GM12878 (cell line): Measurements from ENCODE around the gene TNNT2. TPM values are rescaled to one million over a fixed set of nuclear protein-coding genes. Genes with fewer than 3 reads are reported as not detected.

Experiments
- ATAC-seq: fragments of 200-7000 bp; cut with Tn5 transposase; 3 replicates; pipeline ENCODE4 v1.9.1; 2020; ENCODE audit warnings: mild to moderate bottlenecking, moderate library complexity
- BruUV-seq: library from RNA; stranded (reverse); fragments of 400-500 nt; replicated peaks from 2 replicates; lab custom pipeline; 2021; lab: Mats Ljungman, UMichigan
- CTCF ChIA-PET: fragments of 300-600 bp; sonication (Branson Sonifier 250); formaldehyde crosslinking; extraction: SDS; loops from one replicate; lab custom pipeline; 2021; ENCODE audit warnings: inconsistent platforms; lab: Yijun Ruan, JAX
- POLR2A ChIA-PET: fragments of 350-600 bp; formaldehyde crosslinking; extraction: SDS; loops from one replicate; lab custom pipeline; 2021; ENCODE audit warnings: inconsistent platforms; lab: Charles Lee
- RAD21 ChIA-PET: fragments of 300-600 bp; sonication (Branson Sonifier 250); formaldehyde crosslinking; loops from one replicate; lab custom pipeline; 2023; ENCODE audit warnings: antibody characterized with exemption; ENCODE audit not compliant: unreplicated experiment; lab: Charles Lee
- SMC1A ChIA-PET: fragments of 300-600 bp; sonication (Branson Sonifier 250); formaldehyde crosslinking; loops from one replicate; lab custom pipeline; 2023; ENCODE audit not compliant: unreplicated experiment, uncharacterized antibody; lab: Charles Lee
- DNase-seq: peaks from one replicate; pipeline ENCODE4 v3.0.0-alpha.2; 2011; ENCODE audit warnings: low read depth, low spot score
- FAIRE-seq: peaks from 3 replicates; lab custom pipeline; 2011; peaks lifted over from hg19 to GRCh38; lab: Jason Lieb, UNC
- H2AFZ ChIP-seq: 2 replicates; pipeline ENCODE4 v1.6.0; 2011; ENCODE audit warnings: low read depth, low read length, control low read depth; ENCODE audit not compliant: control insufficient read depth
- H3K27ac ChIP-seq: 2 replicates; pipeline ENCODE4 v1.5.1; 2011; ENCODE audit warnings: control low read depth; ENCODE audit not compliant: control insufficient read depth, insufficient read depth
- H3K27me3 ChIP-seq, 2 experiments: replicated peaks in 1 of 2; 2 replicates each; pipeline versions ENCODE4 v1.6.0 to v1.6.1; 2011; ENCODE audit warnings: low read length in 1 of 2; ENCODE audit not compliant: control insufficient read depth in 2 of 2, insufficient read depth in 2 of 2
- H3K36me3 ChIP-seq, 2 experiments: 2 replicates each; pipeline ENCODE4 v1.5.1; 2011; ENCODE audit warnings: low read length in 1 of 2; ENCODE audit not compliant: control insufficient read depth in 2 of 2, insufficient read depth in 2 of 2
- H3K4me1 ChIP-seq: 2 replicates; pipeline ENCODE4 v1.6.1; 2011; ENCODE audit warnings: mild to moderate bottlenecking, low read length, moderate library complexity, mixed read lengths; ENCODE audit not compliant: control insufficient read depth, insufficient read depth
- H3K4me2 ChIP-seq: 2 replicates; pipeline ENCODE4 v1.6.0; 2011; ENCODE audit warnings: control low read depth; ENCODE audit not compliant: control insufficient read depth, insufficient read depth
- H3K4me3 ChIP-seq: fragments of 200-600 bp; sonication (generic); 2 replicates; pipeline ENCODE4 v1.5.1; 2016
- H3K79me2 ChIP-seq: 2 replicates; pipeline ENCODE4 v1.6.0; 2011; ENCODE audit warnings: low read length; ENCODE audit not compliant: control insufficient read depth, insufficient read depth
- H3K9ac ChIP-seq: 2 replicates; pipeline ENCODE4 v1.8.0; 2011; ENCODE audit warnings: low read length, control low read depth, mixed read lengths; ENCODE audit not compliant: control insufficient read depth, insufficient read depth
- H3K9me3 ChIP-seq: replicated peaks from 3 replicates; pipeline ENCODE4 v1.5.1; 2011; ENCODE audit warnings: mild to moderate bottlenecking, low read length; ENCODE audit not compliant: control insufficient read depth, insufficient read depth
- H4K20me1 ChIP-seq: 2 replicates; pipeline ENCODE4 v1.6.0; 2011; ENCODE audit not compliant: control insufficient read depth, insufficient read depth
- BCL11A ChIP-seq: IDR thresholded peaks from 2 replicates; pipeline ENCODE4 v1.6.1; 2011; ENCODE audit warnings: low read depth, low read length
- BHLHE40 ChIP-seq, 2 experiments: fragments of 450-650 bp in 1 of 2; IDR thresholded peaks; 2 replicates each; pipeline ENCODE4 v1.6.1; 2011 to 2017; ENCODE audit warnings: low read depth in 2 of 2, borderline replicate concordance in 1 of 2, improper control_type of control experiment in 1 of 2, low read length in 1 of 2, mild to moderate bottlenecking in 1 of 2
- CEBPB ChIP-seq, 2 experiments: fragments of 150-350 bp in 1 of 2; IDR thresholded peaks; 2 replicates each; pipeline ENCODE4 v1.6.1; 2012 to 2014; ENCODE audit warnings: low read depth in 2 of 2, low read length in 2 of 2, borderline replicate concordance in 1 of 2, inconsistent platforms in 1 of 2
- EED ChIP-seq: sonication (generic); IDR thresholded peaks from 2 replicates; pipeline ENCODE4 v1.6.1; 2016; ENCODE audit warnings: antibody characterized with exemption, low read depth
- GATAD2B ChIP-seq: fragments of 450-650 bp; conservative IDR thresholded peaks from 2 replicates; pipeline ENCODE4 v1.6.1; 2017; ENCODE audit warnings: low read depth, mild to moderate bottlenecking, moderate library complexity
- HCFC1 ChIP-seq: fragments of 150-350 bp; IDR thresholded peaks from 2 replicates; pipeline ENCODE4 v1.6.1; 2014; ENCODE audit warnings: low read length
- MYC ChIP-seq: IDR thresholded peaks from 2 replicates; pipeline ENCODE4 v1.6.1; 2011; ENCODE audit warnings: mild to moderate bottlenecking, low read length, moderate library complexity, inconsistent platforms; ENCODE audit not compliant: insufficient read depth, insufficient replicate concordance, insufficient read length, severe bottlenecking
- NBN ChIP-seq: fragments of 450-650 bp; IDR thresholded peaks from 2 replicates; pipeline ENCODE4 v1.6.1; 2016
- NFYB ChIP-seq: IDR thresholded peaks from 2 replicates; pipeline ENCODE4 v1.6.1; 2011; ENCODE audit warnings: low read depth, mild to moderate bottlenecking, low read length, improper control_type of control experiment, moderate library complexity; ENCODE audit not compliant: insufficient read depth
- NRF1 ChIP-seq: conservative IDR thresholded peaks from 2 replicates; pipeline ENCODE4 v1.6.1; 2011; ENCODE audit warnings: mild to moderate bottlenecking, low read depth, low read length, improper control_type of control experiment
- PML ChIP-seq: IDR thresholded peaks from 2 replicates; pipeline ENCODE4 v1.6.1; 2012; ENCODE audit warnings: low read length, inconsistent platforms
- RFX5 ChIP-seq: IDR thresholded peaks from 2 replicates; pipeline ENCODE4 v1.6.1; 2011; ENCODE audit warnings: low read depth, low read length, improper control_type of control experiment
- SKIL ChIP-seq: fragments of 450-650 bp; IDR thresholded peaks from 2 replicates; pipeline ENCODE4 v1.6.1; 2017; ENCODE audit warnings: mild to moderate bottlenecking, low read depth, inconsistent platforms; ENCODE audit not compliant: poor library complexity, severe bottlenecking
- SMARCA5 ChIP-seq: fragments of 450-650 bp; IDR thresholded peaks from 2 replicates; pipeline ENCODE4 v1.6.1; 2017; ENCODE audit warnings: mild to moderate bottlenecking
- USF2 ChIP-seq: IDR thresholded peaks from 2 replicates; pipeline ENCODE4 v1.6.1; 2011; ENCODE audit warnings: low read depth, low read length, improper control_type of control experiment, borderline replicate concordance
- WRNIP1 ChIP-seq: IDR thresholded peaks from 2 replicates; pipeline ENCODE4 v1.6.1; 2011; ENCODE audit warnings: low read depth, low read length, improper control_type of control experiment, borderline replicate concordance
- WGBS: methylation state at CpG from one replicate; pipeline ENCODE4 v1.1.6; 2016; ENCODE audit warnings: low lambda C conversion rate; ENCODE audit not compliant: insufficient replicate concordance, insufficient coverage; ENCODE audit errors: missing lambda C conversion rate; 5-methylcytosine and 5-hydroxymethylcytosine counted together
- in situ Hi-C: fragments of 300-500 bp; cut with MboI; formaldehyde crosslinking; loops from 9 replicates; pipeline ENCODE4 v1.14.3; 2018; ENCODE audit warnings: mixed read lengths
- intact Hi-C: fragments of 100-400 bp; cut with micrococcal nuclease; formaldehyde crosslinking; loops from one replicate; pipeline ENCODE4 v1.14.2; 2022; ENCODE audit not compliant: unreplicated experiment
- polyA plus RNA-seq, 11 experiments: library from polyadenylated mRNA; depleted of rRNA in 4 of 11; unstranded in 6 of 11; stranded (reverse) in 5 of 11; fragments of >200 nt; fragmentation: Nextera tagmentation in 4 of 11; fragmentation: Illumina TruSeq in 1 of 11; extraction: Ambion mirVana in 4 of 11; extraction: Trizol in 1 of 11; gene quantifications; 1 replicate in 1 of 11; 2 replicates in 10 of 11; pipeline versions ENCODE4 v1.2.1 to v1.2.3, GENCODE V29; 2011 to 2016; ENCODE audit warnings: inconsistent platforms in 2 of 11, missing spikeins in 2 of 11, low read depth in 1 of 11
- total RNA-seq, 4 experiments: library from RNA; depleted of rRNA in 3 of 4; stranded (reverse); fragments of >200 nt in 3 of 4; fragmentation: Illumina TruSeq in 1 of 4; extraction: Trizol in 1 of 4; gene quantifications; 2 replicates each; pipeline versions ENCODE4 v1.2.1 to v1.2.3, GENCODE V29; 2013 to 2021
- TF ChIP-seq, protein P1 (sequence below): fragments of 450-650 bp; IDR thresholded peaks from 2 replicates; pipeline ENCODE4 v1.6.1; 2016; ENCODE audit warnings: mild to moderate bottlenecking

TNNT2 gene
- total and polyA plus RNA-seq, 10 of the 15 experiments (the other 5 are each of a cell fraction or from before 2014, with no cell fraction given), result 2.2 TPM; not detected in 9

DNA sequence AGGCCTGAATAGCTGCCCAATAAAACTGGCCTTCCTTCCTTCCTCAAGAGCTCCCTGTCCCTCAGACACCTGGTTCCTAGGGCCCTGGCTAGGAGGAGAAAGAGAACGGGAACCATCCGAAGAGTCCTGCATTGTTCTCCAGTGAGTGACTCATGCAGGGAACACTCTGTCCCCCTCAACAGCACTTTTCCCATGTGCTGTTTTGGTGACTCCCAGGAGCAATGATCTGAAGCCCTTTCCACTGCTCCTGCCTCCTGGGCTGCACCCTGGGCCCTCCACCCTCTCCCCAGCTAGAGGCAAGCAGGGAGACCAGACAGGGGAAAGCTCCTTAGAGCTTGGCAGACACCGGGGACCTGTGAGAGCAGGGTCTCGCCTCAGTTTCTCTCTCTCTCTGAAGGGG lies 18.9 kb downstream of the TNNT2 start (continued):
- TF ChIP-seq SKIL, result no peak
- no peak for TF ChIP-seq NBN
- TF ChIP-seq RFX5, result no peak

GRCh38 chr1:201357636-201358348 lies 19.7 kb downstream of the TNNT2 start:
- FAIRE-seq (no peak), DNase-seq (no peak), ATAC-seq (no peak)
- BruUV-seq, result no TSS peak
- H3K9ac ChIP-seq, result no peak overlapping the region
- in situ Hi-C loops, result no loop called here
- SMC1A ChIA-PET, result interaction anchor here (0.9 kb wide), 1 partner anchor 8 kb away, joined by 3 read pairs; no protein-coding TSS in a partner anchor
- no peaks in the 10 kb centered on the region for H3K4me1 ChIP-seq
- H3K36me3 ChIP-seq, result no peaks in the 10 kb centered on the region
- H3K9me3 ChIP-seq, result no peaks in the 10 kb centered on the region
- no peaks in the 10 kb centered on the region for H4K20me1 ChIP-seq
- H3K27ac ChIP-seq, result no peak overlapping the region
- H3K79me2 ChIP-seq, result no peaks in the 10 kb centered on the region
- intact Hi-C loops, result no loop called here
- CTCF ChIA-PET, result interaction anchor here (0.6 to 1.5 kb wide), 4 partner anchors 8 to 139 kb away, joined by 3 to 4 read pairs (median 4); no protein-coding TSS in a partner anchor
- no peak overlapping the region for H2AFZ ChIP-seq
- WGBS, result 12% methylated on average over 7 of the region's 10 CpGs
- POLR2A ChIA-PET, result no interaction called here
- peaks cover 0 to 4% of the 10 kb centered on the region in 2 experiments; a peak in 3 of 4 replicates for H3K27me3 ChIP-seq
- RAD21 ChIA-PET, result interaction anchor here (1.1 kb wide), 1 partner anchor 10 kb away, joined by 3 read pairs; no protein-coding TSS in a partner anchor
- H3K4me2 ChIP-seq, result no peak overlapping the region
- no peak overlapping the region for H3K4me3 ChIP-seq
- TF ChIP-seq PML, result no peak
- no peak for TF ChIP-seq SMARCA5
- TF ChIP-seq WRNIP1, result no peak
- no peak for TF ChIP-seq GATAD2B
- TF ChIP-seq EED, result no peak
- no peak for TF ChIP-seq HCFC1
- TF ChIP-seq, protein P1, sequence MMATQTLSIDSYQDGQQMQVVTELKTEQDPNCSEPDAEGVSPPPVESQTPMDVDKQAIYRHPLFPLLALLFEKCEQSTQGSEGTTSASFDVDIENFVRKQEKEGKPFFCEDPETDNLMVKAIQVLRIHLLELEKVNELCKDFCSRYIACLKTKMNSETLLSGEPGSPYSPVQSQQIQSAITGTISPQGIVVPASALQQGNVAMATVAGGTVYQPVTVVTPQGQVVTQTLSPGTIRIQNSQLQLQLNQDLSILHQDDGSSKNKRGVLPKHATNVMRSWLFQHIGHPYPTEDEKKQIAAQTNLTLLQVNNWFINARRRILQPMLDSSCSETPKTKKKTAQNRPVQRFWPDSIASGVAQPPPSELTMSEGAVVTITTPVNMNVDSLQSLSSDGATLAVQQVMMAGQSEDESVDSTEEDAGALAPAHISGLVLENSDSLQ, result no peak
- no peak for TF ChIP-seq NFYB
- no peak for TF ChIP-seq BHLHE40 (IDR thresholded peaks at IDR 0.05; ENCODE audit: borderline replicate concordance in 1 of 2, low read depth in 2 of 2, low read length in 1 of 2)
- TF ChIP-seq BCL11A, result no peak
- TF ChIP-seq NRF1, result no peak
- TF ChIP-seq CEBPB (IDR thresholded peaks at IDR 0.05; ENCODE audit: borderline replicate concordance in 1 of 2, low read depth in 2 of 2, low read length in 2 of 2), result no peak
- TF ChIP-seq USF2, result no peak
- TF ChIP-seq MYC, result no peak
